DND-41 (cell line): ENCODE results near the gene PDE4D.

Experiments
- EZH2 ChIP-seq: IDR thresholded peaks from 3 replicates; pipeline ENCODE4 v1.6.1; 2012; ENCODE audit warnings: borderline replicate concordance, low read depth, mild to moderate bottlenecking, moderate library complexity, low read length, inconsistent platforms; ENCODE audit not compliant: severe bottlenecking
- TF ChIP-seq, protein P1 (sequence below): IDR thresholded peaks from 2 replicates; pipeline ENCODE4 v1.5.1; 2012; ENCODE audit warnings: borderline replicate concordance, low read length, moderate library complexity, mild to moderate bottlenecking; ENCODE audit not compliant: poor library complexity, severe bottlenecking; ENCODE audit errors: extremely low read depth

DNA sequence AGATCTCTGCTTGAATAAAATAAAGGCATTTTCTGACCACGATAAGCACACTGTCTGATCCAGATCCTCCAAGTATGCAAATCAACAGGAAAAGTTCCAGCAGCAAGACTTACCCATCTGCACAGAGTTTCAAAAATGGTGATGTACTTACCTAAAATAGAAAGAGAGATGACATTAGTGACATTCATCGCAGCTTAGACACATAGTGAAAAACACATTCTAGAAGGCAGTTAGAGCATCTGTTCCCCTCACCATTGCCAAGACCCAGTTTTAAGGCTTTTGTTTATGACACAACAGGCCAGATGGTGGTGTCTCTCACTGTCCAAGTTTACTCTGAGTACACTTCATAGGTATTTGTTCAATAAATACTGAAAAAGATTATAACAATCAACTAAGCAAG lies 207.7 kb downstream of the PDE4D start:
- TF ChIP-seq, protein P1, sequence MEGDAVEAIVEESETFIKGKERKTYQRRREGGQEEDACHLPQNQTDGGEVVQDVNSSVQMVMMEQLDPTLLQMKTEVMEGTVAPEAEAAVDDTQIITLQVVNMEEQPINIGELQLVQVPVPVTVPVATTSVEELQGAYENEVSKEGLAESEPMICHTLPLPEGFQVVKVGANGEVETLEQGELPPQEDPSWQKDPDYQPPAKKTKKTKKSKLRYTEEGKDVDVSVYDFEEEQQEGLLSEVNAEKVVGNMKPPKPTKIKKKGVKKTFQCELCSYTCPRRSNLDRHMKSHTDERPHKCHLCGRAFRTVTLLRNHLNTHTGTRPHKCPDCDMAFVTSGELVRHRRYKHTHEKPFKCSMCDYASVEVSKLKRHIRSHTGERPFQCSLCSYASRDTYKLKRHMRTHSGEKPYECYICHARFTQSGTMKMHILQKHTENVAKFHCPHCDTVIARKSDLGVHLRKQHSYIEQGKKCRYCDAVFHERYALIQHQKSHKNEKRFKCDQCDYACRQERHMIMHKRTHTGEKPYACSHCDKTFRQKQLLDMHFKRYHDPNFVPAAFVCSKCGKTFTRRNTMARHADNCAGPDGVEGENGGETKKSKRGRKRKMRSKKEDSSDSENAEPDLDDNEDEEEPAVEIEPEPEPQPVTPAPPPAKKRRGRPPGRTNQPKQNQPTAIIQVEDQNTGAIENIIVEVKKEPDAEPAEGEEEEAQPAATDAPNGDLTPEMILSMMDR, result no peak
- no peak for TF ChIP-seq EZH2
